Measurements from ENCODE around the gene F2R.

DNA sequence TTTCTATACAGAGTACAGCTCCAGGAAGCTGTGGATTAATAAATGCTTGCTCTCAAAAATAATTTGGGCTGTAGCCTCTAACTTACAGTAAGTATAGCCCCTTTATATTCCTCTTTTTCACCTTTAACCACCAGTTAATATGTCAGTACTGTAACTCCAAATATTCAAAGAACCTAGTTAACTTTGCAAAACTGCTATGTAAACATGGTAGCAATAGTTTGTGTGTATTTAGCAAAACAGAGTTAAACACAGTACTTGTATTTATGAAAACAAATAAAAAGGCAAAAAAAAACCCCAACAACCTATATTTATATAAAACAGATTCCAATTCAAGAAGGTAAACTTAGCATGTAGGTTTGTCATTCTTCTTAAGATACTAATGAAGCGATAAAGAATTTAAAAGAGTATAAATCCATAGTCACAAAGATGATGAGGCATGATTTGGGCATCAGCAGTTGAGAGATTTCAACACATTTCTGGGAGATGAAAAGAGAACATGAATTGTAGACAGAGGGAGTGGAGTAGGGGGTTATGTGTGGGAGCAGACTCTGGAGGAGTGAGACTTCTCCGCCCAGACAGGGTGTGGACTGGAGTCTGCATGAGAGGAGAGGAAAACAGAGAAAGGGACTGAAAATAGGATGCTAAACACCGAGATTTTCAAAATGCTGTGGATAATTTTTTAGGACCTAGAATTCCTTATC is 55.9 kb downstream of the F2R start:
- TF ChIP-seq, protein P1, sequence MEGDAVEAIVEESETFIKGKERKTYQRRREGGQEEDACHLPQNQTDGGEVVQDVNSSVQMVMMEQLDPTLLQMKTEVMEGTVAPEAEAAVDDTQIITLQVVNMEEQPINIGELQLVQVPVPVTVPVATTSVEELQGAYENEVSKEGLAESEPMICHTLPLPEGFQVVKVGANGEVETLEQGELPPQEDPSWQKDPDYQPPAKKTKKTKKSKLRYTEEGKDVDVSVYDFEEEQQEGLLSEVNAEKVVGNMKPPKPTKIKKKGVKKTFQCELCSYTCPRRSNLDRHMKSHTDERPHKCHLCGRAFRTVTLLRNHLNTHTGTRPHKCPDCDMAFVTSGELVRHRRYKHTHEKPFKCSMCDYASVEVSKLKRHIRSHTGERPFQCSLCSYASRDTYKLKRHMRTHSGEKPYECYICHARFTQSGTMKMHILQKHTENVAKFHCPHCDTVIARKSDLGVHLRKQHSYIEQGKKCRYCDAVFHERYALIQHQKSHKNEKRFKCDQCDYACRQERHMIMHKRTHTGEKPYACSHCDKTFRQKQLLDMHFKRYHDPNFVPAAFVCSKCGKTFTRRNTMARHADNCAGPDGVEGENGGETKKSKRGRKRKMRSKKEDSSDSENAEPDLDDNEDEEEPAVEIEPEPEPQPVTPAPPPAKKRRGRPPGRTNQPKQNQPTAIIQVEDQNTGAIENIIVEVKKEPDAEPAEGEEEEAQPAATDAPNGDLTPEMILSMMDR (IDR thresholded peaks at IDR 0.05; ENCODE audit: low read depth, low read length): no peak
- TF ChIP-seq, protein P2, sequence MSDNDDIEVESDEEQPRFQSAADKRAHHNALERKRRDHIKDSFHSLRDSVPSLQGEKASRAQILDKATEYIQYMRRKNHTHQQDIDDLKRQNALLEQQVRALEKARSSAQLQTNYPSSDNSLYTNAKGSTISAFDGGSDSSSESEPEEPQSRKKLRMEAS (IDR thresholded peaks at IDR 0.05; ENCODE audit: low read depth, low read length): no peak
- no peak for TF ChIP-seq POLR2A (IDR thresholded peaks at IDR 0.05; ENCODE audit: extremely low read depth, insufficient read length)

All from NB4 (cell line).